OCI-LY3 (cell line): ENCODE results near the gene ADAMTS2.
"Not testable (repeated sequence)": the region's sequence is repeated elsewhere in the genome, so short reads cannot be mapped to it uniquely, and the experiment has no call there.

Experiments
- H2AFZ ChIP-seq: fragments of 200-600, 300-600 bp; shearing (Covaris generic); 2 replicates; pipeline ENCODE4 v1.6.0; 2014; ENCODE audit warnings: antibody characterized with exemption, low read depth, low read length
- H3K27ac ChIP-seq: fragments of 200-600, 300-600 bp; sonication (generic); 2 replicates; pipeline ENCODE4 v1.5.1; 2014; ENCODE audit warnings: mild to moderate bottlenecking, low read length, moderate library complexity, mixed read lengths
- H3K27me3 ChIP-seq: fragments of 200-600, 300-600 bp; sonication (generic); 2 replicates; pipeline ENCODE4 v1.6.1; 2014; ENCODE audit warnings: low read depth, low read length, mixed read lengths
- H3K36me3 ChIP-seq: fragments of 200-600, 300-600 bp; sonication (generic); replicated peaks from 2 replicates; pipeline ENCODE3; 2014; ENCODE audit warnings: low read depth, low read length, mixed read lengths
- H3K4me1 ChIP-seq: fragments of 300-600, 200-600 bp; sonication (generic); 2 replicates; pipeline ENCODE4 v1.6.1; 2014; ENCODE audit warnings: low read length, mixed read lengths
- H3K4me2 ChIP-seq: fragments of 200-600, 300-600 bp; sonication (generic); 2 replicates; pipeline ENCODE4 v1.6.1; 2014; ENCODE audit warnings: low read length, mixed read lengths
- H3K4me3 ChIP-seq: fragments of 300-600, 200-600 bp; sonication (generic); 2 replicates; pipeline ENCODE4 v1.5.1; 2014; ENCODE audit warnings: antibody characterized with exemption, mild to moderate bottlenecking, low read length, moderate library complexity
- H3K79me2 ChIP-seq: fragments of 300-600, 200-600 bp; shearing (Covaris generic); 2 replicates; pipeline ENCODE4 v1.6.1; 2014; ENCODE audit warnings: mild to moderate bottlenecking, low read length, mixed read lengths
- H3K9ac ChIP-seq: fragments of 300-600, 200-600 bp; shearing (Covaris generic); 2 replicates; pipeline ENCODE4 v1.6.0; 2014; ENCODE audit warnings: mild to moderate bottlenecking, low read length, moderate library complexity
- H3K9me3 ChIP-seq: fragments of 200-600, 300-600 bp; shearing (Covaris generic); 2 replicates; pipeline ENCODE4 v1.6.1; 2014; ENCODE audit warnings: low read length, mixed read lengths; ENCODE audit not compliant: insufficient read depth
- H4K20me1 ChIP-seq: fragments of 200-600, 300-600 bp; sonication (generic); 2 replicates; pipeline ENCODE4 v1.6.1; 2016; ENCODE audit warnings: low read length, mixed read lengths; ENCODE audit not compliant: insufficient read depth
- EZH2phosphoT487 ChIP-seq: fragments of 200-600 bp; shearing (Covaris generic); IDR thresholded peaks from 2 replicates; pipeline ENCODE4 v1.6.1; 2018; ENCODE audit warnings: antibody characterized with exemption, mixed run types, low read depth
- TF ChIP-seq, protein P1 (sequence below): fragments of 200-600, 300-600 bp; sonication (generic); IDR thresholded peaks from 2 replicates; pipeline ENCODE4 v1.5.1; 2014; ENCODE audit warnings: antibody characterized with exemption, low read length, low read depth

Gene ADAMTS2

DNA sequence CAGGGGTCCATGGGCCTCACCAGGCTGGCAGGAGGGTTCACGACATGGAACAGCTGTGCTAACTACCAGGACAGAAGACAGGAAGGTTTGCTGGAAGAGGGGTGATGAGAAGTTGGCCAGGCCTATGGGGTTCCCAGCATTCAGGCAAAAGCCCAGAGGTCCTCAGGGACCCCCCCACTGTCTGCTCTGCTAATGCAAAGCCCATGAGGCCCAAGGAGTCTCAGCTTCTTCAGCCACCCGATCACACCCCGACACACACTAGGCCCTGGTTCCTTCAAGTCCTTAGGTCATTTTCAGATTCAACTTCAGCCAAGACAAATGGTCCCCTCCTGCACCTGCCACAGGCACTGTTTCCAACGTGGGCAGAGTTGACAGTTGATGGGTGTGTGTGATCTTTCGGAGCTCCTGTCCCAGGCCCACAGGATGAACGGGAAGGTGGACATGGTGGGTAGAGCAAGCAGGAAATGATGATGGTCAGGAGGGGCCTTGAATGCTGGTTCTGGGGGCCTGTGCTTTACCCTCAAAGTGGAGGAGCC, 20.4 kb downstream of the ADAMTS2 start:
- no peak for TF ChIP-seq EZH2phosphoT487
- TF ChIP-seq, protein P1, sequence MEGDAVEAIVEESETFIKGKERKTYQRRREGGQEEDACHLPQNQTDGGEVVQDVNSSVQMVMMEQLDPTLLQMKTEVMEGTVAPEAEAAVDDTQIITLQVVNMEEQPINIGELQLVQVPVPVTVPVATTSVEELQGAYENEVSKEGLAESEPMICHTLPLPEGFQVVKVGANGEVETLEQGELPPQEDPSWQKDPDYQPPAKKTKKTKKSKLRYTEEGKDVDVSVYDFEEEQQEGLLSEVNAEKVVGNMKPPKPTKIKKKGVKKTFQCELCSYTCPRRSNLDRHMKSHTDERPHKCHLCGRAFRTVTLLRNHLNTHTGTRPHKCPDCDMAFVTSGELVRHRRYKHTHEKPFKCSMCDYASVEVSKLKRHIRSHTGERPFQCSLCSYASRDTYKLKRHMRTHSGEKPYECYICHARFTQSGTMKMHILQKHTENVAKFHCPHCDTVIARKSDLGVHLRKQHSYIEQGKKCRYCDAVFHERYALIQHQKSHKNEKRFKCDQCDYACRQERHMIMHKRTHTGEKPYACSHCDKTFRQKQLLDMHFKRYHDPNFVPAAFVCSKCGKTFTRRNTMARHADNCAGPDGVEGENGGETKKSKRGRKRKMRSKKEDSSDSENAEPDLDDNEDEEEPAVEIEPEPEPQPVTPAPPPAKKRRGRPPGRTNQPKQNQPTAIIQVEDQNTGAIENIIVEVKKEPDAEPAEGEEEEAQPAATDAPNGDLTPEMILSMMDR = no peak
- Histone ChIP-seq H2AFZ (no peak overlapping the region), H3K36me3 (no peaks in the 10 kb centered on the region), H4K20me1 (no peaks in the 10 kb centered on the region), H3K79me2 (no peaks in the 10 kb centered on the region), H3K27ac (no peak overlapping the region), H3K9me3 (no peaks in the 10 kb centered on the region), H3K4me3 (no peak overlapping the region), H3K9ac (no peak overlapping the region), H3K4me1 (no peaks in the 10 kb centered on the region), H3K4me2 (no peak overlapping the region), H3K27me3 (no peaks in the 10 kb centered on the region)

GRCh38 chr5:179324316-179324715, 20.9 kb downstream of the ADAMTS2 start:
- H3K4me3 ChIP-seq, H3K27ac ChIP-seq, H3K36me3 ChIP-seq, H3K9me3 ChIP-seq, H3K9ac ChIP-seq, H4K20me1 ChIP-seq, H3K4me1 ChIP-seq, H2AFZ ChIP-seq, H3K79me2 ChIP-seq, H3K4me2 ChIP-seq, H3K27me3 ChIP-seq: not testable (repeated sequence)

- TF ChIP-seq, protein P1 = no peak
- no peak for TF ChIP-seq EZH2phosphoT487
- no peak overlapping the region for H3K4me2 ChIP-seq
Measured at GRCh38 chr5:179323026-179323870, 22.0 kb downstream of the ADAMTS2 start.

DNA sequence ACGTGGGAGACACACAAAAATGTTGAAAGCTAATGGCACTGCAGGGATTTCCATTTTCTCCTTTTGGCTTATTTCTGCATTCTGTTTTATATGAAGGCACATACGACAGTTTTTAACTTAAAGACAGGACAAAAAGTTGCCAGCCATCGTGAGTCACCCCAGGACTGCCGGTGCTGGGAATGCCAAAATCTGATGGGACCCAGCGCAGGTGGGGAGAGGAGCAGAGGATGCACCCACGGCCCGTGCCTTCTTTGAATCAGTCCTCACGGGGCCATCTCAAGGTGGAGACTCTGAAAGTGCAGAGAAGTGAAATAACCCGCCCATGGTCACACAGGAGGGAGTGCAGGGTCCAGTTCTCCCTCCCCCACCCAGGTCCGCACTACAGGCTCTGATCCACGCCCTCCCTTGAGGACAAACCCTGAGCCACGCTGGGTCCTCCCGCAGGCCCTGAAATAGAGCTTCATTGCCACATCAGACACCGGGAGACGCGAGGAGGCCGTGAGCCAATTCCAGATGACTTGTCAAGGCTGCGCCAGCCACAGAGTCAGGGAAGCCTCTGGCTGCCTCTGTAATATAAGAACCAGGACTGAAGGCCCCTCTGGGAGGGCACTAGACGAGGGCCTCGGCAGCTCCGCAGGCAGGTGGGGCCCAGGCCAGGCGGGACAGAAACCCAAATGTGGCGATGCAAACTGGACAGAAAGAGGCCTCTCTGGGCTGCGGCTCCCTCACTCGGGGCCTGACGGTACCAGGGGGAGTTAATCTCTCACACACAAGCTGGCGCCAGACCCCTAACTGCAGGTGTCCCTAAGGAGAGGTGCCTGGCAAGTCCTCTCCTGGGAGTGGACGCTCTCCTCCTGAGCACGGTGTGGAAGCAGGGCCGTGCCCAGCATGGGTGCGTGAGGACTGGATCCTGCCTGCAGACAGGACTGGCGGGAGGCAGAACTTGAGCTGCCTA, 22.9 kb downstream of the ADAMTS2 start:
- Histone ChIP-seq H3K79me2 (no peaks in the 10 kb centered on the region), H3K4me2 (no peak overlapping the region), H4K20me1 (no peaks in the 10 kb centered on the region), H3K27me3 (no peaks in the 10 kb centered on the region), H3K4me1 (no peaks in the 10 kb centered on the region), H2AFZ (no peak overlapping the region), H3K4me3 (no peak overlapping the region), H3K36me3 (no peaks in the 10 kb centered on the region), H3K27ac (no peak overlapping the region), H3K9ac (no peak overlapping the region), H3K9me3 (no peaks in the 10 kb centered on the region)
- no peak for TF ChIP-seq EZH2phosphoT487
- TF ChIP-seq, protein P1 = no peak

More at GRCh38 chr5:179323026-179323870, 22.0 kb downstream of the ADAMTS2 start:
- no peaks in the 10 kb centered on the region for H3K27me3 ChIP-seq
- H2AFZ ChIP-seq = no peak overlapping the region
- H3K36me3 ChIP-seq = no peaks in the 10 kb centered on the region
- no peaks in the 10 kb centered on the region for H3K79me2 ChIP-seq
- H3K4me3 ChIP-seq = no peak overlapping the region
- H3K9me3 ChIP-seq = no peaks in the 10 kb centered on the region
- no peak overlapping the region for H3K27ac ChIP-seq
- H3K9ac ChIP-seq = no peak overlapping the region
- H3K4me1 ChIP-seq = no peaks in the 10 kb centered on the region
- H4K20me1 ChIP-seq = no peaks in the 10 kb centered on the region
